Activated T-cell treated with anti-CD3 and anti-CD28 coated beads for 1 hour (primary cell): ENCODE data around the gene C10orf105.

Experiments used
- DNase-seq: peaks from one replicate; pipeline ENCODE4 v3.0.0-alpha.2; 2020; ENCODE audit warnings: low read depth

Gene C10orf105

DNA sequence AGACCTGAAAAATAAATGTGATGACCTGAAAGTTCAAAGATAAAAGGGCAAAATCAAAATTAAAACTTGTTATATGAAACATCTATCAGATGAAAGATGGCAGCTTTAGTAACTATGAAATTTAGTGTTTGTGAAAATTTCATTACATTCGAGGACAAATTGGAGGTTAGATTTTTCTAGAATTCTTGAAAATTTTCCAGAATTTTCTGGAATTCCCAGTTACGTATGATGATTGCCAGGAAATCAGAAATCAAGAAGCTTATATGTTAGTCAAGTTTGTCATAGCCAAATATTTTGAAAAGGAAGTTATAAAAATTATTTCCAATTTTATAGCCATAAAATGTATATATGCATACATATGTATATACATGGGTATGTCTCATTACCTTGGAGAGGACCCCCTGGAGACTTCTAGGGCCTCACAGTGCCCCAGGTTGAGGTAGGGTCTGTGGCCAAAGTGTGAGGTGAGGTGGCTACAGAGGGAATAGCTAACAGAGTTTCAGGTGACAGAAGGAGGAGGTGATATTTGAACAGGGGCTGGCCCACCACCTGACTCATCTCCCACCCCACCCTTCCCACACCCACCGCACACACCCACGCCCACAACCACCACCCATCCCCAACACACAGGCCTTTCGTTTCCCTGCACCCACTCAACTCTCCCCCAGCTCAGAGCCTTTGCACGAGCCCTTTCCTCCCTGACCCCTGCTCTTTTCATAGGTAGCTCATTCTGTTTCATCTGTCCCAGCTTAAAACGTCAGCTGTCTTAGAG is 21.5 kb downstream of the C10orf105 start:
- DNase-seq, result no peak

DNA sequence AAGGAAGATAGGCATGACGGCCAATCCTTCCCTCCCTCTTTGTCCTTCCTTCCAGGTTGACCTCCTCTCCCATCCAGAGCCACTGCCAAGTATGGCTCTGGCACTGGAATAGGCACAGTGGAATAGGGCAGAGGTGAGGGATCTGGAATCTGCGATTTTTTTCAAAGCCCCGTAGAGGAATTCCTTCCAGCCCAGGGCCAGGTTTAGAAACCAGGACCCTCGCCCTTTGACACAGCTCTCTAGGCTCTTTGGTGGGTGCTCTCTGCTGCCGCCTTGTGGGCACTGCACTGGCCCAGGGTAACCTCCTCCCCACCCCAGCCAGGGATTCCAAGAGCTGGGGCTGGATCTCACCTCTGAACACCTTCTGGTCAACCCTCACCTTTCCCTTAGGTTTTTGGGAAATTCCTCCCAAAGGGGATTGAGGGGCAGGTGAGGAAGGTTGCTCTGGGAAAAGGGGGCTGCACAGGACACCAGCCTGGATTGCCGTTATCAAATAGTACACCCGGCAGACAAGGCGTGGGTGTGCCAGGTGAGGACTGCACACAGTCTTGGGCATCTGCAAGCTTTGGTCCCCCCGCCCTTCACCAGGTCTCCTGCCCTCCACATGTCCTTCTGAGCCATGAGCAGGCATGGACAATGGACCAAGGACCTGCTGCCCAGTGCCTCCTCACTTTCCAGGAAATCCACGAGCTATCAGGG is 22.8 kb downstream of the C10orf105 start:
- peak; percentile 66 for DNase-seq

DNA sequence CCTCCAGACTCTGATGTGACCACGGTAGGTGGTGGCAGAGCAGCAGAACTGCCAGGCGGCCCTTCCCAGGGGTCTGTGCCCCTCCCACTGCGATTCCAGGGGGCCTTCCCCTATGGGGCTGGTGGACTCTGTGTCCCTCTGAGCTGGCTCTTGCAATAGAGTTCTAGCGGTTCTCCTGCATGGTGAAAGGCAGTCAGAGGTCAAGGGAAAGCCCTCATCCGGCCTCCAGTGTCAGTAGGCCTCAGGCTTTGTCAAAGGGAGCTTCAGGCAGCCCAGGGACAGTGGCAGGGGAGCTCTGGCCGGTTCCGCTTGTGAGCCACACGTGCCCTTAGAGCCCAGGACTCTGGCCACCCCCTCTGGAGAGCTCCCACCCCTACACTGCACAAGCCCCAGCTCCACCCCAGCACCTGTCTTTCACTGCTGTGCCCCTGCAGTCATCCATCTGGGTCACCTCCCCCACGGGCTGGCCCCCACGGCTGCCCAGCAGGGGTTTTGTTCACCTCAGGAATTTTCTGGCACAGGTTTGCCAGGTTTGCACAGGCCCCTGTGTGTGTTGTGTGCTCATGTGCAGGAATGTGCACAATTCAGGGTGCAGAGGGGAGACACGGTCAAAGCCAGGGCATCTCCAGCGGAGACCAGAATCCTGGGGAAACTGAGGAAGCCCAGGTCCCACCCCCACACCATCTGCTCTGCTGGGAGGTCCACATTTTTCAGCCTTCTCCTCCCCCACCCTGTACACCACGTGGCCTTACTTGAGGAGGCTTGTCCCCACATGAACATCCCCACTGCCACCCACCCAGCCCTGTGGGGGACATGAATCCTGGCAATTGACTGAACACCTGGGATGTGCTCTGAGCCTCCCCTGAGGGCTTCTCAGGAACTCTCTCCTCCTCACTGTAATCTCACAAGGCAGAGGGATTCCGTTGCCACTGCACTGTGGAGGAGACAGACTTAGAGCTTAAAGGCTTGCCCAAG is 23.8 kb downstream of the C10orf105 start:
- no peak for DNase-seq

DNA sequence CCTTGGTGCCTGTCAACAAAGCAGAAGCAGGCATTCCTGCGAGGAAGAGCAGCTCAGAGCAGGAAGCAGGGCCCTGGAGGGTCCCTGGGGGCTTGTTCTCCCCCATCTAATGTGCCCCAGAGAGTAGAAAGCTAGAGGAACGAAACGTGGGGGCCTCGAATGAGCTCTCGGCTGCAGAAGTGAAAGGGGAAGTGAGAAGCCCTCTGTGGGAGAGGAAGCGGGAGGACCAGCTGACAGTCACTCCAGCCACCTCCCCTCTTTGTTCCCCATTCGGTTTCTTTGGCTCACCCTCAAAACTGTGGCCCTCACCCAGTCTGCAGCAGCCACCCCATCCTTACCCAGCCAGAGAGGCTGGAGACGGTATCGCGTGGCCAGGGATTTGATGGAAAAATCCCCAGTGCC is 25.0 kb downstream of the C10orf105 start:
- peak; percentile 17 for DNase-seq

DNA sequence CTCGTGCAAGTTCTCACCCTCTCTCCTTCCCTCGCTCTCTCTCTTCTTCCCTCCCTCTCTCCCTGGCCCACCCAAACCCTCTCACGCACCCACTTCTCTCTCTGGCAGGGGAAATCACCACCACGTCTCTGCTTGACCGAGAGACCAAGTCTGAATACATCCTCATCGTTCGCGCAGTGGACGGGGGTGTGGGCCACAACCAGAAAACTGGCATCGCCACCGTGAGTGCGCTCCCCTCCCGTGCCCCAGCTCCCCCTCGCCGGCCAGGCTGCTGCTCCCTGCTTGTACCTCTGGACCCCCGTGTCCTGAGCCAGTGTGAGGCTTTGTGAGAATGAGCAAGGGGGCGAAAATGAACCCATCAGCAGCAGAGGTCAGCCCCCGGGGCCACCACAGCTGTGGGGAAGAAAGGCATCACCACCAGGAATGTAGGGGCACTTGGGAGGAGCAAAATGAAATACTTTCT is 25.5 kb downstream of the C10orf105 start:
- DNase-seq, result no peak

DNA sequence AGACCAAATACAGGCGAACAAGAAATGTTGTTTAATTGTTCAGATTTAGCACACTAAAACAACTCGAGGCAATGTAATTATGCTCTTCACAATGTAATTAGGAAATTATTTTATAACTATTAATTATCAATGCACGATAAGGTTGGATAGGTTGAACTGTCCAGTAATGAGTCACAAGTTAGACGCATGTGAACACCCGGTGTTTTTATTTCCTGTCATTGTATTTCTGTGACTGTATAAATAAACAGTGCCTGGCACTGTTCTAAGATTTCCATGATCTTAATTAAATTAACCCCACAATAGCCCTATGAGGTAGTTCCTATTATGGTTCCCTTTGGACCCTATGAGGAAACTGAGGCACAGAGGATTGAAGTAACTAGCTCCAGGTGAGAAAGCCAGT is 26.2 kb downstream of the C10orf105 start:
- DNase-seq, result no peak

DNA sequence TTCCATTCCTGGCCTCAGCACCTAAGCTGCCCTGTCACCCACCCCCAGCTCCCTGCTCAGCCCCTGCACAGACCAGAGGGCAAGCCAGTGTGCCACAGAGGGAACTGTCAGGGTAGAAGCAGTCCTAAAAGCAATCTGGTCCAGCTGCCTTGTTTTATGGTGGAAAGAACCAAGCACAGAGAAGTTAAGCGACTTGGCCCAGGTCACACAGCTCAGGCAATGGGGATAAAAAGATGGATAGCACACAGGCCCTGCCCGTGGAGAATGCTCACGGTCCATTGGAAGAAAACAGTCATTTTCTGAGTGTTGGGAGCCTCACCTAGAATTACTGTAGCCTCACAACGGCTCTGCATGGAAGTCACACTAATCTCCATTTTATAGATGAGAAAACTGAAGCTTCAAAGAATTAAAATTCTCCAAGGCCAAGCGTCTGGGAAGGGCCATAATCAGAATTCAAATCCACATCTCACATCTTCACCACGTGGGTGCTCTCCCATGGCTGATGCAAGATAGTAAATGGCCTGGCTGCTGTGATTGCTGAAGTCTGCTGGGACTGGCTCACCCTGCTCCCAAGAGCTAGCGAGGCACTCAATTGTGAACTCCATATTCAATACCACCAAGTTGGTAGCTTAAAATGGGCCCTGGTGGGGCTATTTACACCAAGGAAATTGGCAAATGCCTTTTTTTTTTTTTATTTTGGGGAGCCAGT is 26.8 kb downstream of the C10orf105 start:
- no peak for DNase-seq

DNA sequence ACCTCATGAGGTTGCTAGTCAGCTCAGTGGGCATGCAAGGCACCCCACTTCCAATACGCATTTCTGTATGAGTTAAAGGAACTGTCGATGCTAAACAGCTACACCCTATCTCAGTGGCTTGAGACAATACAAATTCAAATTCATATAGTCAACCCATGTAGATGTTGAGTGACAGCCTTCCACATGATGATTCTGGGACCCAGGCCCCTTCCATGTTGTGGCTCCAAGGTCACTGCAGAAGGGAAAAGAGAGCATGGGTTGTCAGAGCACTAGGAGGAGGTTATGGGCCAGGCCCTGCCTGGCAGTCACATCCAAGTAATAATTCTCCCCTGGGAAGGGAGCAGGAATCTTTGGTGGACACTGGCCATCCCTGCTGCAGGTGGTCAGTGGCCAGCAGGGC is 28.2 kb downstream of the C10orf105 start:
- DNase-seq, result no peak

DNA sequence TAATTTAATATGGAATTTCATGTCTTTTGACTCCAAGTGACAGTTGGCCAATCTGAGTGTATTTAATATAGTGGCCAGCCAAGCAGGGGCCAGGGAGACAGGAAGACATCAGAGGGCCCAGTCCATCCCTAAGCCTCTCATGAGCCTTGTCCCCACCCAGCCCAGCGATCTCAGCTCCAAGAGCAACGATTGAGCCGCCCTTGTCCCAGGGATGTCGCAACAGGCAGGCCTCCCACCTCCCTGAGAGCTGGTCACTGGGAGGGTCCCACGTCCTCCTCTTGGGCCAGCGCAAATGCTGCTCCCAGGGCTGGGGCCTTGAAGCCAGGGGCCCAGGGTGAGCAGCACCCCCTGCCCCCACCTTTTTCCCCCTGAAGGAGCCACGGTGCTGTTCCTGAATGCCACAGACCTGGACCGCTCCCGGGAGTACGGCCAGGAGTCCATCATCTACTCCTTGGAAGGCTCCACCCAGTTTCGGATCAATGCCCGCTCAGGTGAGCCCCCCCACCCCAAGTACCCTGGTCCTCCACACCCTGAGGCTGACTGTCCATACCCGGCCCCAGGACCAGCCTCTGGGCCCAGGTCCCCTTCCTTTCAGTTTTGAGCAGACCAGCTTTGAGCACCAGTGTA is 29.4 kb downstream of the C10orf105 start:
- DNase-seq, result no peak

DNA sequence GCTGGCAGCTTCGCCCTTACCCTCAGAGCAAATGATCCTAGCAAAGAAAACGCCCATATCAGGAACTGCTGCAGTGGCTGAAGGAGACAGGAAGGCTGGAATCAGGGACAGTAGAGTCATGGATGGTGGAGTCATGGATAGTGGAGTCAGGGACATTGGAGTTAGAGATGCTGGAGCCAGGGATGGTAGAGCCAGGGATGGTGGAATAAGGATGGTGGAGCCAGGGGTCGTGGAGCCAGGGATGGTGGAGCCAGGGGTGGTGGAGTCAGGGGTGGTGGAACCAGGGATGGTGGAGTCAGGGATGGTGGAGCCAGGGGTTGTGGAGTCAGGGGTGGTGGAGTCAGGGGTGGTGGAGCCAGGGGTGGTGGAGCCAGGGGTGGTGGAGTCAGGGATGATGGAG is 31.3 kb downstream of the C10orf105 start:
- DNase-seq, result no peak

DNA sequence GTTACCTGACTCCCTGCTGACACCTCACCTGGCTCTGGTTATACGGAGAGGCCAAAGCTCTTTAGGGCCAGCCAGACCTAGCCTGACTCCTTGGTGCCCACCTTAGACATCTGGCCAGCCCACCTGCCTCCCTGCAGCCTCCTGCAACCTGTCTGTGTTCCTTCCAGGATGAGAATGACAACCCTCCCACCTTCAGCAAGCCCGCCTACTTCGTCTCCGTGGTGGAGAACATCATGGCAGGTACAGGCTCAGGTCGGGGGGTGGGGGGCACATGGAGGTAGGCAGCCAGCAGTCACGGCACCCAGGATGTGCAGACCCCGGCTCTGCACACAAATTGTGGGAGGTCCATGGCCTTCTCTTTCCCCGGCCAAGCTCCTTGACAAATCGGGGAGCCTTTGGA is 32.1 kb downstream of the C10orf105 start:
- DNase-seq, result no peak

DNA sequence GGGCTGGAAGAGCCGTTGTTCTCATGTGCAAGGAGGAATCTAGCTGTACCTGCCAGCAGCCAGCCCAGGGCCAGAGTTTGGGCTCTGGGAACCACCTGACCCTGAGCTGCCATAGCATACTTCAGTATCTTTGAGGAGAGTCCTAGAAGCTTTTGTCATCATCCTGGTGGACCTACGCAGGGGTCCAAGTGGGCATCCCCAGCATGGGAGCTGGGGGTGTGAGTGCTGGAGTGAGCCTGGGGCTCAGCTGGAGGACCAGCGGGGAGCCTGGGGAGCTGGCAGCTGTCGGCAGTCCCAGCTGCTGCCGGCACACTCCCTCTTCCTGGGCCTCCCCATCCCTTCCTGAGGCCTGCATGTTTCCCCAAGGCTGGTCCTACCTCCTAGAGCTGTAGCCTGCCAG is 32.5 kb downstream of the C10orf105 start:
- no peak for DNase-seq

DNA sequence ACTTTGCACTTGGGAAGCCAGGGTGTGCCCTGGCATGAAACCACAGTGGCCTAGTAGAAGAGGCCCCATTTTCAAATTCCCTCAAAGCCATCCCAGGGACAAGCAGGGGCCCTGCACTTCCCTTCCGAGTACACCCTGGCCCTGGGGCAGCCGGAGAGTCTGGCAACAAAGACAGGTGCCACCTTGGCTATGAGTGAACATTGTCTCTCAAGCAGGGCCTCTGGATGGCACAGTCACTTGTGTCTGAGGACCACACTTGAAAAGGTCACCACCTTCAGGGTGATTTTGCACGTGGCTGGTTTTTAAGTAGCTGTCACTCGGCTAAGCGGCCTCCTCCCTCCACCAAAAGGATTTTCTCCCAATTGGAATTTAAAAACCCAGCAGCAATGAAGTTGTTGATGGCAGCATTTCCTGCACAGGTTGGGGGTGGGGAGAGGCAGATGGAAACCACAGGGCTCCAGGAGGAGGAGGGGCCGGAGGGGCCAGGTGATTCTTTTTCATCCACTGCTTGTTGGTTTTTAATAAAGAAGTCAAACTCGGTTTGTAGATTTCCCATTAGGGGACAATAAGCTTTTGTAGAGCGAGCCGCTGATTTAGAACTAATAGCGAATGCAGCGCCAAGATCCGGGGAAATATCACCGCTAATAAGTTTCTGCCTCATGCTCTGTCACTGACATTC is 33.9 kb downstream of the C10orf105 start:
- DNase-seq, result no peak

DNA sequence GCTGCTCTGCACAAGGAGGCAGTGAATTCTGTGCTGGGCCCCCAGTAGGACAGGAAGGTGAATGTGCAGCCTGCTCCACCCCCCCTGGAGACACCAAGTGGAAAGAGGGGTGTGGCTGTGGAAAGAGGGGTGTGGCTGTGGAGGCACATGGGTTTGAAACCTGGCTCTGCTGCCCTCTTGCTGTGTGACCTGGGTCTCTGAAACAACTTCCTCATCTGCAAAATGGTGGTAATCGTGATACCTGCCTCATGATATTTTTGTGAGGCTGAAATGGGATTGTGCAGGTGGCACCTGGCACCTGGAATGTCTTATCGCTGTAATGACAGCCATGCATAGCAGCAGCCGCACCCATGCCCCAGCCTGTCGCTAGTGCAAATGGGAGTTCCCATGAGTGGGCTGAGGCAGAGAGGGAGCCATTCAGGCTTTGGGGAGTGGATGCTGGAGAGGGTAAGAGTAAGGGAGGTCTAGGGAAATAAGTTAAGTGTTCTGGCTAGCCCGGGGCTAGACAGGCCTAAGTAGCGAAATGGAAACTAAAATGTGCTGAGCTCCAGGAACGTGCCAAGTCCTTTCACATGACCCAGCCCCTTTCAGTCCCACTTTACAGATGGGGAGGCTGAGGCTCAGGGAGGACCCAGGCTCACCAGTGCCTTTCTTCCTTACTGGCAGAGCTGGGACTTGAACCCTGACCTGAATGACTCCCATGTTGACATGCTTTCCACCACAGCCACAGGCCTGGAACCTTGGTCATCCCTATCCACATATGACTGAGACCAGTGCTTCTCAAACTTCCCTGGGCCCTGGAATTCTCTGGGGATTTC is 35.0 kb downstream of the C10orf105 start:
- no peak for DNase-seq

DNA sequence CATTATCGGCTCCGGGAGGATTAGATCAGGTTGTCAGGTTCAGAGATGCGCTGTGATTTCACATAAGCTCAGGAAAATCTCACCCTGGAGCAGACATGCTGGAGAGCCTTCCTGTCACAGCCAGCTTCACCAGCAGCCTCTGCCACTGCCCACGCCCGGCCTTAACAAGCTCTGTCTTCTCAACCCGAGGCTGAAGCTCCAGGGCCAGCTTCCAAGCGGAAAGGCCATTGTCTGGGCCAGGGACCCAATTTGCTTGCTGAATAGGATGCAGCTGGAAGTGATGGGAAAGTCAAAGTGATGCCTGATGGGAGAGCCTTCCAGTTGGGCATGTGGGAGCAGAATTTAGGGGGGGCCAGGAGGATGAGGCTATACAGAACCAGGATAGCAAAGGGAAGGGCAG is 36.3 kb downstream of the C10orf105 start:
- no peak for DNase-seq

DNA sequence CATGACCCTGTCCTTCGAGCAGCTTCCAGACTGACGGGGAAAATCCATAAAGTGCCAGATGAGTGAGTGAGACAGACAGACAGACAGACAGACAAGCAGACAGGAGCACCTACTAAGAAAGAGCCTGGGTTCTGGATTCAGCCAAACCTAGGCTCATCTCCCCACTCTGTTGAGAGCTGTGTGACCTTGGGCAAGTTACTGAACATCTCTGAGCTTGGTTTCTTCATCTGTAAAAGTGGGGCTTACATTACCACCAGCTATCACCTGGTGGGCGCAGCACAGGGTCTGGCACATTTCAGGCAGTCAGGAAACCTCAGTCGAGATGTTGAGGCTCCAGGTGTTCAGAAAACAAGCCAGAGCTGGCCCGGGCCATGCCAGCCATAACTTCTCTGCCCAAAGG is 37.6 kb downstream of the C10orf105 start:
- DNase-seq, result no peak

DNA sequence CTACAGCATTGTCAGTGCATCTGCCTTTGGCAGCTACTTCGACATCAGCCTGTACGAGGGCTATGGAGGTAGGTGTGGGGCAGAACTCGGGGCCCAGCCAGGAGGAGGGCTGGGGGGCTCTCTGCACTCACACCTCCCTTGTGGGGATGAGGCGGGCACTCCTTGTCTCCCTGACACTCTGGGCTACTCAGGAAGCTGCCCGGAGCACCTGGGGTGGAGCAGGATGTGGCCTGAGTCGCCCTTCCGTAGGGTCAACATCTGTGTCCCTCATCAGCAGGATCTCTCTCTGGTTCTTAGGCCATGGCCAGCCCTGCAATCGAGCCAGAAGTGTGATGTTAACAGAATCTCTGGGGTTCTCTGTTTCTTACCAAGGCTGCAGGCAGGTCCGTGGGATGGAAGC is 40.2 kb downstream of the C10orf105 start:
- no peak for DNase-seq

DNA sequence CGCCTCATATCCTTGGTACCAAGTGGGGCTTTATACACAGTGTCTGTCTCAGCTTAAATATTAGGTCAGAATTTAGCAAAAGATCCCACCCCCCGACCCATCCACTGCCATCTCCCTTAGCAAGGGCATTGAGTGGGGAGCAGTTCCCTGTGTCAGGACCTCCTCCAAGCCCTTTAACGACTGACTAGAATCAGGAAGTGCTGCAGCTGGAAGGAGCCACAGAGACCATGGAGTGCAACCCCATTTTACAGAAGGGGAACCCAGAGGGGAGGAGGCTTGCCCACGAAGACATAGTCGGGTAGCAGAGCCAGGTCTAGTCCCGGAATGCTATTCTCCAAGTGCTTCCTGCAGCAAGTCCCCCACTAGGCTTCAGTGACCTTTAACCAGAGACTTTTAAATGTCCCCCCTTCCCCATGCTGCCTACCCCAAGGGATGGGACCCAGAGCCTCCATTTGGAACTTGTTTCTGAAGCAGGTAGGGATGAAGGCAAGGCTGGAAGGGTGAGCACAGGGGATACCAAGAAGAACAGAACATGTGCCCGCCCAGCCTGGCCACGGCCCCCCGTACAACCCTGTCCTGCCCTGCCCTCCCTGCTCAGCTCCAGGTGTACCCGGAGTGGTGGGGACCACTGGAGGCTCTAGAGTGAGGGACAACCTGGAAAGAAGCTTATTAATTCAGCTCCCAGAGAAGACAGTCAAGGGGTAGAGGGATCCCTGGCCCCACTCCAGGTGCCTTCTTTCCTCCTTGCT is 41.3 kb downstream of the C10orf105 start:
- no peak for DNase-seq

DNA sequence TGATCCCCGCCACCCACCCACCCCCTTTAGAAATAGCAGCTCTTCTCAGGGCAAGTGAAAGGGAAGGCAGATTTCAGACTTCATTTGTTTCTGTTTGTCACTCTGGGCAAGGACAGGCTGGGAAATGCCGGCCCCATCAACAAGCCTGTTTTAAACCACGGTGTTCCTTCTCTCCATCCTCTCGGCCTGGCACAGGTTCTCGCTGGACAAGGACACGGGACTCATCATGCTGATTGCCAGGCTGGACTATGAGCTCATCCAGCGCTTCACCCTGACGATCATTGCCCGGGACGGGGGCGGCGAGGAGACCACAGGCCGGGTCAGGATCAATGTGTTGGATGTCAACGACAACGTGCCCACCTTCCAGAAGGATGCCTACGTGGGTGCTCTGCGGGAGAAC is 42.3 kb downstream of the C10orf105 start:
- no peak for DNase-seq
